ENCODE data around the gene PIEZO2.

Gene PIEZO2

GRCh38 chr18:11000071-11000470 is 149.3 kb downstream of the PIEZO2 start:
- Mint-ChIP-seq H3K36me3 (ENCODE audit: low read depth) (no peaks in the 10 kb centered on the region), H3K4me1 (ENCODE audit: low read depth) (no peaks in the 10 kb centered on the region), H3K4me3 (no peak overlapping the region), H3K9me3 (peaks cover 20% of the 10 kb centered on the region), H3K27me3 (ENCODE audit: low read depth) (no peaks in the 10 kb centered on the region), H3K27ac (no peak overlapping the region)

- Mint-ChIP-seq H3K9me3 (peaks cover 31% of the 10 kb centered on the region), H3K4me3 (no peak overlapping the region), H3K36me3 (ENCODE audit: low read depth) (no peaks in the 10 kb centered on the region), H3K27me3 (ENCODE audit: low read depth) (no peaks in the 10 kb centered on the region), H3K27ac (no peak overlapping the region), H3K4me1 (ENCODE audit: low read depth) (no peaks in the 10 kb centered on the region)
These were observed 151.5 kb downstream of the PIEZO2 start for GRCh38 chr18:10997885-10998284.

GRCh38 chr18:10995550-10995949 is 153.8 kb downstream of the PIEZO2 start:
- Mint-ChIP-seq H3K27ac (no peak overlapping the region), H3K27me3 (ENCODE audit: low read depth) (no peaks in the 10 kb centered on the region), H3K4me1 (ENCODE audit: low read depth) (no peaks in the 10 kb centered on the region), H3K36me3 (ENCODE audit: low read depth) (no peaks in the 10 kb centered on the region), H3K9me3 (peaks cover 31% of the 10 kb centered on the region), H3K4me3 (no peak overlapping the region)

- no peaks in the 10 kb centered on the region for H3K4me1 Mint-ChIP-seq (ENCODE audit: low read depth)
- H3K27ac Mint-ChIP-seq = no peak overlapping the region
- peaks cover 17% of the 10 kb centered on the region for H3K9me3 Mint-ChIP-seq
- no peaks in the 10 kb centered on the region for H3K36me3 Mint-ChIP-seq (ENCODE audit: low read depth)
- H3K4me3 Mint-ChIP-seq = no peak overlapping the region
- H3K27me3 Mint-ChIP-seq (ENCODE audit: low read depth) = no peaks in the 10 kb centered on the region
These were observed 159.9 kb downstream of the PIEZO2 start for GRCh38 chr18:10989486-10989885.

GRCh38 chr18:10985689-10986088 is 163.7 kb downstream of the PIEZO2 start:
- no peaks in the 10 kb centered on the region for H3K4me1 Mint-ChIP-seq (ENCODE audit: low read depth)
- H3K36me3 Mint-ChIP-seq (ENCODE audit: low read depth) = no peaks in the 10 kb centered on the region
- no peak overlapping the region for H3K27ac Mint-ChIP-seq
- no peaks in the 10 kb centered on the region for H3K27me3 Mint-ChIP-seq (ENCODE audit: low read depth)
- H3K4me3 Mint-ChIP-seq = no peak overlapping the region
- peaks cover 18% of the 10 kb centered on the region for H3K9me3 Mint-ChIP-seq

GRCh38 chr18:10979411-10979810 is 170.0 kb downstream of the PIEZO2 start:
- H3K9me3 Mint-ChIP-seq = peaks cover 9% of the 10 kb centered on the region
- no peaks in the 10 kb centered on the region for H3K4me1 Mint-ChIP-seq (ENCODE audit: low read depth)
- H3K27ac Mint-ChIP-seq = no peak overlapping the region
- H3K27me3 Mint-ChIP-seq (ENCODE audit: low read depth) = no peaks in the 10 kb centered on the region
- H3K36me3 Mint-ChIP-seq (ENCODE audit: low read depth) = no peaks in the 10 kb centered on the region
- H3K4me3 Mint-ChIP-seq = no peak overlapping the region

- H3K9me3 Mint-ChIP-seq = peaks cover 3% of the 10 kb centered on the region
- H3K4me3 Mint-ChIP-seq = no peak overlapping the region
- H3K27ac Mint-ChIP-seq = no peak overlapping the region
- H3K4me1 Mint-ChIP-seq (ENCODE audit: low read depth) = no peaks in the 10 kb centered on the region
- no peaks in the 10 kb centered on the region for H3K36me3 Mint-ChIP-seq (ENCODE audit: low read depth)
- no peaks in the 10 kb centered on the region for H3K27me3 Mint-ChIP-seq (ENCODE audit: low read depth)
These were observed 172.3 kb downstream of the PIEZO2 start for GRCh38 chr18:10977042-10977441.

- Mint-ChIP-seq H3K27me3 (ENCODE audit: low read depth) (no peaks in the 10 kb centered on the region), H3K27ac (no peak overlapping the region), H3K4me3 (no peak overlapping the region), H3K36me3 (ENCODE audit: low read depth) (no peaks in the 10 kb centered on the region), H3K4me1 (ENCODE audit: low read depth) (no peaks in the 10 kb centered on the region), H3K9me3 (peaks cover 3% of the 10 kb centered on the region)
These were observed 175.7 kb downstream of the PIEZO2 start for GRCh38 chr18:10973567-10974203.

GRCh38 chr18:10971717-10972116 is 177.7 kb downstream of the PIEZO2 start:
- peaks cover 3% of the 10 kb centered on the region for H3K9me3 Mint-ChIP-seq
- no peaks in the 10 kb centered on the region for H3K27me3 Mint-ChIP-seq (ENCODE audit: low read depth)
- no peaks in the 10 kb centered on the region for H3K36me3 Mint-ChIP-seq (ENCODE audit: low read depth)
- no peak overlapping the region for H3K4me3 Mint-ChIP-seq
- H3K27ac Mint-ChIP-seq = no peak overlapping the region
- no peaks in the 10 kb centered on the region for H3K4me1 Mint-ChIP-seq (ENCODE audit: low read depth)

- Mint-ChIP-seq H3K27ac (no peak overlapping the region), H3K36me3 (ENCODE audit: low read depth) (no peaks in the 10 kb centered on the region), H3K4me3 (no peak overlapping the region), H3K4me1 (ENCODE audit: low read depth) (no peaks in the 10 kb centered on the region), H3K9me3 (no peaks in the 10 kb centered on the region), H3K27me3 (ENCODE audit: low read depth) (no peaks in the 10 kb centered on the region)
These were observed 184.2 kb downstream of the PIEZO2 start for GRCh38 chr18:10965119-10965518.

GRCh38 chr18:10953672-10954071 is 195.7 kb downstream of the PIEZO2 start:
- Mint-ChIP-seq H3K4me1 (ENCODE audit: low read depth) (no peaks in the 10 kb centered on the region), H3K4me3 (no peak overlapping the region), H3K27me3 (ENCODE audit: low read depth) (no peaks in the 10 kb centered on the region), H3K27ac (no peak overlapping the region), H3K9me3 (no peaks in the 10 kb centered on the region), H3K36me3 (ENCODE audit: low read depth) (no peaks in the 10 kb centered on the region)

GRCh38 chr18:10951631-10952544 is 197.5 kb downstream of the PIEZO2 start:
- Mint-ChIP-seq H3K9me3 (no peaks in the 10 kb centered on the region), H3K4me3 (no peak overlapping the region), H3K36me3 (ENCODE audit: low read depth) (no peaks in the 10 kb centered on the region), H3K4me1 (ENCODE audit: low read depth) (no peaks in the 10 kb centered on the region), H3K27me3 (ENCODE audit: low read depth) (no peaks in the 10 kb centered on the region), H3K27ac (no peak overlapping the region)

GRCh38 chr18:10950876-10951630 is 198.3 kb downstream of the PIEZO2 start:
- peaks cover 5% of the 10 kb centered on the region for H3K9me3 Mint-ChIP-seq

GRCh38 chr18:10950080-10950875 is 199.1 kb downstream of the PIEZO2 start:
- Mint-ChIP-seq H3K27ac (no peak overlapping the region), H3K4me1 (ENCODE audit: low read depth) (no peaks in the 10 kb centered on the region), H3K36me3 (ENCODE audit: low read depth) (peaks cover 3% of the 10 kb centered on the region), H3K4me3 (no peak overlapping the region), H3K27me3 (ENCODE audit: low read depth) (no peaks in the 10 kb centered on the region), H3K9me3 (peaks cover 13% of the 10 kb centered on the region)

More at GRCh38 chr18:10950876-10951630, 198.3 kb downstream of the PIEZO2 start:
- Mint-ChIP-seq H3K4me3 (no peak overlapping the region), H3K4me1 (ENCODE audit: low read depth) (no peaks in the 10 kb centered on the region), H3K36me3 (ENCODE audit: low read depth) (peaks cover under 1% of the 10 kb centered on the region), H3K27me3 (ENCODE audit: low read depth) (no peaks in the 10 kb centered on the region), H3K27ac (no peak overlapping the region)

Data from T-helper 1 cell treated with Interleukin-12 subunit alpha and Interleukin-12 subunit beta and Interleukin-4 antibody, amounts not matched to agents 30 μg/mL and 1 μg/mL, for 36 hours (primary cell).